HG03439 (cell line): Measurements from ENCODE around the gene EPX.
A peak's percentile ranks its signal among the peaks of the same experiment; 100 is the strongest.

Experiments
- ATAC-seq: cut with Tn5 transposase; IDR thresholded peaks from one replicate; pipeline ENCODE4 v1.9.1; 2021; ENCODE audit warnings: mild to moderate bottlenecking, moderate library complexity; ENCODE audit not compliant: unreplicated experiment

The EPX gene

DNA sequence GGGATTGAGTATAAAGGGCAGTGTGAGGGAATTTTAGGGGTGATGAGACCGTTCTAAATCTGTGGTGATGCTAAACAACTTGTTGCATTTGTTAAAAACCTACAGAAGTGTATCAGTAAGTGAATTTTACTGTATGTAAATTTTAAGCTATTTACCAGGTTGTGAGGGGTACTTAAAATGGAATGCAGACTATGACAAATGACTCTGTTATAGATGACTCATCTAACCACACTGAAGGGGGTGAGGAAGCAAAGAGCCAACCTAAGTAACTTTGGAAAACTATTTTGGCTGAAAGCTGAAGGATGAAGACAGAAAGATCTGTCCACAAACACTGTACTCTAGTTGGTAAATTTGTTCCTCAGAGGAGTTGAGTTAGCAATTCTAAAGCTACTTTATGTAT lies 31.8 kb downstream of the EPX start:
- ATAC-seq, result no peak

DNA sequence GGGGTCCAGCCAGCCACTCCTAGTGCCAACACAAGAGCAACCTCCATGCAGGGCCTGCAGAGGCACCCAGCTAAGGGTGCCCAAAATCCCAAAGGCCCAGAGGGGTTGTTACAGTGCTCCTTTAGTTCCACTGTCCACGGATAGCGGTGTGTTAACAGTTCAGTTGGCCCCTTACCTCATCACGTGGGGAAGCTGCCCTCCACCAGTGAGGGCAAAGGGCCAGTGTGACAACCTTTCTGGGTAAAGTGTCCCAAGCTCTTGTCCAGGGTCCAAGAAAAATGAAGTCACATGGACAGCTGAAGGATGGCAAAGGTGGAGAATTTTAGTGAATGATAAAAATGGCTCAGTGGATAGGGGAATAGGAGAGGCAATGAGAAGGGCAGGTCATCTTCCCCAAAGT lies 35.2 kb downstream of the EPX start:
- ATAC-seq, result no peak

DNA sequence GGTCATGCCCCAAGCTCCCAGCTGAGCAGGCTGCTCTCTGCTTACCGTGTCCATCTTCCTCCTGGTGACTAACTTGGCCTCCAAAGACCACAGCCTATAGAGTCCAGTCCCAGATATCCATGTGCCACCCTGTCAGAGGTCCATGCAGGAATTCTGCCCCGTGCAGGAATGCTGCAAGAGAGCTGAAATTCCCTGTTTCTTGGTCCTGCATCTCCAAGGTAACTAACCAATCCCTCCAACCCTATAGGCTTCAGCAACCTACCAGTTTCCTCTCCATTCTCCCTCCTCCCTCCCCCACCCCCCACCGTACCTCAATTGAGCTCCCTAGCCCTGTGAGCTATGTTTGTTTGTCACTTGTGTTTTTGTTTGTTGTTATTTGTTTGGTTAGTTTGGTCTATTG lies 36.2 kb downstream of the EPX start:
- no peak for ATAC-seq

DNA sequence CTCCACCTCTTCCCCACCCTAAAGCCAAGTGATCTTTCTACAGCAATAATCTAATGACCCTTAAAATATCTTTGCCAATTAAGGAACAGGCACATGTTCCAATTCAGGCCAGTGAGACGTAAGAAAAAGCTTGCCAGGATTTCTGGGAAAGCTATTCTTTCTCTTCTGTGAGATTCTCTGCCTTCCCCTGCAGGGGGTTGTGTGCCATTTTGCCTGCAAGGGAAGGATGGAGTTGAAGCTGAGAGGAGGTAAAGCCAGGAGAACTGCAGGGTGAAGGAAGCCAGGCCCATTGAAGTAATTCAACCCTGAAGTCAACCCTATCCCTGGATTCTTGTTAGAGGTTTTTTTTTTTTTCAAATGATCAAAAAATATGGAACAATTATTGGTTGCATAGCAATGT lies 36.9 kb downstream of the EPX start:
- ATAC-seq, result no peak

DNA sequence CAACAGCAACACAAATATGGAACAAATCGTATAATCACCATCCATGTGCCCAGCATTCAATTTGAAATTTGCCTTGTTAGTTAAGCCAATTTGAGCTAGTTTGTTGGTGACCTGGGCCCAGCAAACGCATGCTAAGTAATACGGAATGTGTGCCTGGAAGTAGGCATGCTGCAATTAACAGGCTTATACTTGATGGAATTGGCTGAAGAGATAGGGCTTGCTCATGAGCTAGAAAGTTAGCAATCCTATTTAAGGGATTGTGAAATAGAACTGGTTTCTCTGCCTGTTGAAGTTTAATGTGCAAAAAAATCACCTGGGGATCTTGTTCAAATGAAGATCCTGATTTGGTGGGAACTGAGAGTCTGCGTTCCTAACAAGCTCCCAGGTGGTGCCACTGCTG lies 37.4 kb downstream of the EPX start:
- ATAC-seq, result no peak

- no peak for ATAC-seq
These were observed 39.1 kb downstream of the EPX start for GRCh38 chr17:58231641-58232040.

- ATAC-seq, result peak; percentile 66
These were observed 40.2 kb downstream of the EPX start for GRCh38 chr17:58232707-58233156.

DNA sequence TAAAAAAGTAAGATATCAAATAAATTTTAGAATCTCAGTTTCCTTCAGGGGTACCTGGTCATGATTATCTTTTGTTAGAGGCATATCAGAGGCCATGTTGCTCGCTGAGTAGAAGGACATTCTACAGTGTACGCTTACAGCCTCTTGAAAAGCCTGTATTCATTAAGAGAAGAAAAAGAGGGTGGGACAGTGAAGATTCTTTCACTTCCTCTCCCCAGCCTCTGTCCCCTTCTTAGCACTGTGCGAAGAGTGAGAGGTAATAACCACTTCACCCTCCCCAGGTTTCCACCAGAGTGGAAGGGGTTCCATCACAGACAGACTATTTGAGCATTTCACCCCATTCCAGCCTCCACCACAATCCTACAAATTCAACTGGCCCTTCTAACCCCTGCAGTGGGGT lies 41.0 kb downstream of the EPX start:
- no peak for ATAC-seq

- ATAC-seq, result no peak
These were observed 42.0 kb downstream of the EPX start for GRCh38 chr17:58234512-58234911.

GRCh38 chr17:58235821-58236220 lies 43.3 kb downstream of the EPX start:
- no peak for ATAC-seq

DNA sequence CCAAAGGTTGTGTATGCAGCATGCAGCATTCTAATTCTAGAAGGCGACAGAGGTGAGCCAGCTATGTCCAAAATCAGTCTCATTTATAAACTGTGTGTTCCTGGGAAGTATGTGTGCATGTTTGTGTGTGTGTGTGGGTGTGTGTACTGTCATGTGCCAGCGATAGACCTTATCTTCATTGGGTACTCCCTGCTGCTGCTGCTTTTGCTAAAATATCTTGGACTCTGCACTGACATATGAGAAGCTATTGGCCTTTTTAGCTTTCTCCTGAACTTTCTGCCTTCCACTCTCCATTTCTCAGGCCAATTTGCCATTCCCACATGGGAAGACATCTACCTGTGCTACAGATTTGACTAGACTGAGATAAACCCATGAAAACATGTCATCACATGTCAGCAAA lies 43.9 kb downstream of the EPX start:
- no peak for ATAC-seq

DNA sequence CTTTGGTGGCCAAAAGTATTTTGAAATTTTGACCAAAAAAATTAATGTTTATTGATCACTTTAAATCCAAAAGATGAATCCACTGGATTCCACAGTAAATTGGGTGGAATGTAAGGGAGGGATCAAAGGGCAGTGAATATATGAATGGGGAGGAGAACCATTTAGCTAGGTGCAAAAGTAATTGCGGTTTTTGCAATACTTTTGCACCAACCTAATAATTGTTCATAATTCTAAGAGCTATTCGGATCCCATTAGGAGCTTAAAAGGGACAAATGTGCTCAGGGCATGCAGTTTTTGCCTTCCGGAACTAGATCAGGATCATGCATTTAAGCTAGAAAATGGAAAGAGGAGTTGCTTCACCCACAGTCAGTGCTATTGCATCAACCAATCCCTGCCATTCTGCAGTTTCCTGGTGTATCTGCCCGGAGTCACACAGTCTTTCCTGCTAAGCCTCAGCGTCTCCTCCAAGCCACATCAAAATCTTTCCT lies 45.7 kb downstream of the EPX start, which contains the start of gene LPO:
LPO (plus strand) TSS at position 438 of the 488 bp plus-strand sequence. CDS start 4,396 bp downstream, outside the sequence.
- no peak for ATAC-seq

DNA sequence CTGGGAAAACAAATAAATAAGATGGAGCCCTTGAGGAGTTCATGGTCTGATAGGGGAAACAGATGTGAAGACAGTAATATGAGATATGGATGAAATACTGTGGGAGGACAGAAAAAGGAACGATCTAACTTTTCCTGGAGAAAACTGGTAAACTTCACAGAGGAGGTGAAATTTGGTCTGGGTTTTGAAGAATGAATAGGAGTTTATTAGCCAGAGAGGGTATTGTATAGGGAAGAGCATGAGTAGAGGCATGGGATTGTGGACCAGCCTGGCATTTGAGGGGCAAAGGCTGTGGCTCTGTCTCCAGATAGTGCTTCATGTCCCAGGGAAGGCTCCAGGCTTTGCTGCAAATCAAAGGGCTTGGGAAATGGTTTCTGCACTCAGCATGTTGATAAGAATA lies 47.5 kb downstream of the EPX start:
- no peak for ATAC-seq

GRCh38 chr17:58242171-58242784 lies 49.8 kb downstream of the EPX start:
- ATAC-seq, result no peak

DNA sequence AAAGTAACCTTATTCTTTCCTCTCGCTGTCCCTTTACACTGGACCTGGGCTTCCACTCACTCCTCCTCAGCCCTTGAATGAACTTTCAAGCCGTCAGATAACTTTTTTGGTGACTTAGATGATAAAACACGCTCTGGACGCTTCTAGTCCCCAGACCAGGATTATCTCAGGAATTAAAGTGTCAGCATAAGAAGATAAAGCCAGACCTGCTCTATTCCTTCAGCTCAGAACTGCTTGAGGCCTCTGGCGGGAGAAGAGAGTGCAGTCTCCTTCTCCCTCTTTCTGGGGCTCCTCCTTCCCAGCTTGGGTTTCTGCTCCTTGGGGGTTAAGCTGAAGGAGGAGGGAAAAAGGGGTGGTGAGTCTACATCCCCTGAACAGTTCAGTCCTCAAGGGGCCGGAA lies 52.4 kb downstream of the EPX start:
- ATAC-seq, result no peak

- ATAC-seq, result no peak
These were observed 53.0 kb downstream of the EPX start for GRCh38 chr17:58245428-58246103.

DNA sequence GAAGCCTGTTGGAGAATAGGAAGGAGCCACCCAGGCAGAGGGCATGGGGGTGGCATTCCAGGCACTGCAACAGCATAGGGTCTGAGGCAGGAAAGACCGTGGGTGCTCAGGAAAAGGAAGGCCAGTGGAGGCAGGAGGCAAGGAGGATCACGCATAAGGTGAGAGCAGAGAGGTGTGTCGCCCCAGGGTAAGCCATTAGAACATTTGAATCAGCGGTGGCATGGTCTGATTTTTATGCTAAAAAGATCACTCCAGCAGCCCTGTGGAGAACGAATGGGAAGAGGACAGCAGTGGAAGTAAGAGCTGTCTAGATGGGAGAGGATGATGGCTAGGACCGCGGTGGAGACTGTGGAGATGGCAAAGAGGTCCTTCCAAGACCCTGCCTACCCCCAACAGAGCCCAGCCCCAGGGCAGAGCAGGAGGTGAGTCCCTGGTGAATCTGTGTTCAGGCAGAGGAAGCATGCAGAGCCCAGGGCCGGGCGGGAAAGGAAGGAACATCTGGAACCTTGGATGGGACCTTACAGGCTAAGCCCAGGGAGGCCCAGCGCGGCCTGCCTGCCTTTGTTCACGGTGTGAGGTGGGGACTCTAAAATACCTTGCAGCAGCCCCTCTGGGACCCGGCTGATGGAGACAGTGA lies 53.7 kb downstream of the EPX start:
- no peak for ATAC-seq

- no peak for ATAC-seq
These were observed 54.3 kb downstream of the EPX start for GRCh38 chr17:58246781-58247180.

- no peak for ATAC-seq
These were observed 55.2 kb downstream of the EPX start for GRCh38 chr17:58247511-58248363.

DNA sequence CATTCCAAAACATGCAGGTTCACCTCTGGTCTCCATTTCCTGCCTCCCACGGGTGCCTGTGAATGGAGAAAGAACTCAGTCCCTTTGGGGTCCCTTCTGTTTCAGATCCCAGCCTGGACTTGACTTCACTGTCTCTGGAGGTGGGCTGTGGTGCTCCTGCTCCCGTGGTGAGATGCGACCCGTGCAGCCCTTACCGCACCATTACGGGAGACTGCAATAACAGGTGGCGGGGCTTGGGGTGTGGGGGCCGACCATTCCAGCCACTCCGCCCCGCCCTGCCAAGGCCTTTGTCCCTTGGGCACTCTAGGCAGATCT lies 56.4 kb downstream of the EPX start:
- ATAC-seq, result no peak
